Measurements from ENCODE around the gene YTHDF1. TPM values are rescaled to one million over a fixed set of nuclear protein-coding genes. Genes with fewer than 3 reads are reported as not detected.

YTHDF1 gene
- total and polyA plus RNA-seq, 2 of the 8 experiments (the other 6 are each of a cell fraction or from before 2014, with no cell fraction given): 32.8 to 66.0 TPM

GRCh38 chr20:63247671-63248228 lies 31.8 kb upstream of the YTHDF1 start:
- no peaks in the 10 kb centered on the region for H4K20me1 ChIP-seq (replicated peaks in 1 of 2; ENCODE audit: control insufficient read depth in 1 of 2, insufficient read depth in 2 of 2, low read length in 2 of 2)
- H2BK120ac ChIP-seq (replicated peaks; ENCODE audit: low read depth, low read length): no peak overlapping the region
- CTCF ChIA-PET (ENCODE audit: partially characterized antibody): interaction anchor here (0.6 to 7.0 kb wide), 8 partner anchors 11 to 142 kb away, joined by 3 to 103 read pairs (median 8); partner anchors contain the start of gene BIRC7
- H3K79me2 ChIP-seq (ENCODE audit: control insufficient read depth in 1 of 2, insufficient read depth in 2 of 2, low read length in 2 of 2): no peaks in the 10 kb centered on the region
- H2BK5ac ChIP-seq (ENCODE audit: low read depth, low read length): peak overlapping the region; percentile 73; the same call in 1 of the 2 replicates
- FAIRE-seq: no peak
- H3K79me1 ChIP-seq (ENCODE audit: low read depth, low read length): no peaks in the 10 kb centered on the region; the same call in 1 of the 2 replicates
- H2BK15ac ChIP-seq (ENCODE audit: low read length): no peak overlapping the region
- no peak overlapping the region for H2AFZ ChIP-seq (ENCODE audit: low read length)
- H3K27me3 ChIP-seq (replicated peaks in 1 of 4; ENCODE audit: control insufficient read depth in 3 of 4, extremely low read depth in 1 of 4, insufficient read depth in 3 of 4, low read length in 3 of 4): peaks cover 0 to 11% (median 11%) of the 10 kb centered on the region in 4 experiments; a peak in 6 of 7 replicates
- H3K56ac ChIP-seq (replicated peaks; ENCODE audit: insufficient read length, low read depth, low read length): no peak overlapping the region
- H3K14ac ChIP-seq (ENCODE audit: insufficient read length): no peak overlapping the region
- POLR2A ChIA-PET (ENCODE audit: partially characterized antibody): interaction anchor here (0.9 to 1.8 kb wide), 2 partner anchors 24 to 57 kb away, joined by 3 read pairs; no protein-coding TSS in a partner anchor
- H4K91ac ChIP-seq (replicated peaks; ENCODE audit: insufficient read length, low read length): peak overlapping the region; percentile 30
- H3K4me1 ChIP-seq (replicated peaks in 1 of 4; ENCODE audit: control insufficient read depth in 3 of 4, insufficient read depth in 4 of 4, low read length in 3 of 4): peaks cover 0 to 20% (median 13%) of the 10 kb centered on the region in 4 experiments; a peak in 5 of 7 replicates
- WGBS, 2 experiments (ENCODE audit: extremely low coverage in 1 of 2, insufficient coverage in 1 of 2, insufficient read length in 1 of 2, insufficient replicate concordance in 2 of 2, low coverage in 1 of 2, low lambda C conversion rate in 2 of 2, missing lambda C conversion rate in 1 of 2): 89% methylated on average over 20 of the region's 24 CpGs; no CpG with 5 or more reads in 1 of the 2 experiments
- H3K23ac ChIP-seq (ENCODE audit: insufficient read length): no peak overlapping the region
- no peak overlapping the region for H3K4ac ChIP-seq (replicated peaks; ENCODE audit: insufficient read length, low read depth, low read length)
- no peak overlapping the region for H3K4me3 ChIP-seq (ENCODE audit: extremely low read depth in 1 of 4, insufficient read depth in 2 of 4, low read depth in 3 of 4, low read length in 4 of 4)
- H3K36me3 ChIP-seq (ENCODE audit: control insufficient read depth in 2 of 4, insufficient read depth in 4 of 4, low read length in 3 of 4): no peaks in the 10 kb centered on the region
- H3K9ac ChIP-seq (replicated peaks in 1 of 4; ENCODE audit: extremely low read depth in 1 of 4, low read depth in 3 of 4, low read length in 3 of 4): no peak overlapping the region
- no peak overlapping the region for H2AK5ac ChIP-seq (ENCODE audit: low read depth, low read length)
- no peak overlapping the region for H4K5ac ChIP-seq (ENCODE audit: insufficient read length, low read depth, low read length)
- H3K27ac ChIP-seq (ENCODE audit: low read depth, low read length): no peak overlapping the region
- H3K23me2 ChIP-seq (ENCODE audit: low read depth, low read length): no peaks in the 10 kb centered on the region
- no peak overlapping the region; the same call in 1 of the 2 replicates for H3K18ac ChIP-seq (ENCODE audit: extremely low read depth, low read length)
- 0 out of 2 replicates have a peak overlapping the region, but pooled peaks have one; percentile 60 for H2BK12ac ChIP-seq (ENCODE audit: low read depth, low read length)
- DNase-seq (ENCODE audit: low read depth in 1 of 2, low spot score in 2 of 2): no peak
- H3K4me2 ChIP-seq (ENCODE audit: insufficient read depth in 1 of 2, low read depth in 2 of 2, low read length in 2 of 2): no peak overlapping the region
- no peak overlapping the region for H4K8ac ChIP-seq (ENCODE audit: extremely low read depth, insufficient read depth, low read length)
- no peak overlapping the region for H2BK20ac ChIP-seq (ENCODE audit: low read length)
- H3K9me3 ChIP-seq (ENCODE audit: insufficient read depth in 2 of 2, low read depth in 1 of 2, low read length in 1 of 2): no peaks in the 10 kb centered on the region
- TF ChIP-seq RNF2 (IDR thresholded peaks at IDR 0.05; ENCODE audit: borderline replicate concordance, low read depth, low read length, missing control alignments, poor library complexity, severe bottlenecking): no peak
- no peak for TF ChIP-seq TCF12 (IDR thresholded peaks at IDR 0.05; ENCODE audit: low read depth, low read length)
- TF ChIP-seq PHF8 (conservative IDR thresholded peaks at IDR 0.05; ENCODE audit: low read depth, low read length): no peak
- no peak for TF ChIP-seq SIX5 (IDR thresholded peaks at IDR 0.05; ENCODE audit: low read depth, low read length)
- no peak for TF ChIP-seq CTBP2 (IDR thresholded peaks at IDR 0.05; ENCODE audit: borderline replicate concordance, insufficient read depth, insufficient read length, low read length)

Measured in H1 (cell line).